Suppressor macrophage treated with lipopolysaccharide for 1 hour (primary cell): ENCODE data around the gene TOM1L1.
"Not testable (repeated sequence)": the region's sequence is repeated elsewhere in the genome, so short reads cannot be mapped to it uniquely, and the experiment has no call there.

ENCODE experiments used
- DNase-seq, 3 donors: peaks; one replicate each; pipeline ENCODE4 v3.0.0-alpha.2; 2020 to 2022

Gene TOM1L1, protein sequence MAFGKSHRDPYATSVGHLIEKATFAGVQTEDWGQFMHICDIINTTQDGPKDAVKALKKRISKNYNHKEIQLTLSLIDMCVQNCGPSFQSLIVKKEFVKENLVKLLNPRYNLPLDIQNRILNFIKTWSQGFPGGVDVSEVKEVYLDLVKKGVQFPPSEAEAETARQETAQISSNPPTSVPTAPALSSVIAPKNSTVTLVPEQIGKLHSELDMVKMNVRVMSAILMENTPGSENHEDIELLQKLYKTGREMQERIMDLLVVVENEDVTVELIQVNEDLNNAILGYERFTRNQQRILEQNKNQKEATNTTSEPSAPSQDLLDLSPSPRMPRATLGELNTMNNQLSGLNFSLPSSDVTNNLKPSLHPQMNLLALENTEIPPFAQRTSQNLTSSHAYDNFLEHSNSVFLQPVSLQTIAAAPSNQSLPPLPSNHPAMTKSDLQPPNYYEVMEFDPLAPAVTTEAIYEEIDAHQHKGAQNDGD

DNA sequence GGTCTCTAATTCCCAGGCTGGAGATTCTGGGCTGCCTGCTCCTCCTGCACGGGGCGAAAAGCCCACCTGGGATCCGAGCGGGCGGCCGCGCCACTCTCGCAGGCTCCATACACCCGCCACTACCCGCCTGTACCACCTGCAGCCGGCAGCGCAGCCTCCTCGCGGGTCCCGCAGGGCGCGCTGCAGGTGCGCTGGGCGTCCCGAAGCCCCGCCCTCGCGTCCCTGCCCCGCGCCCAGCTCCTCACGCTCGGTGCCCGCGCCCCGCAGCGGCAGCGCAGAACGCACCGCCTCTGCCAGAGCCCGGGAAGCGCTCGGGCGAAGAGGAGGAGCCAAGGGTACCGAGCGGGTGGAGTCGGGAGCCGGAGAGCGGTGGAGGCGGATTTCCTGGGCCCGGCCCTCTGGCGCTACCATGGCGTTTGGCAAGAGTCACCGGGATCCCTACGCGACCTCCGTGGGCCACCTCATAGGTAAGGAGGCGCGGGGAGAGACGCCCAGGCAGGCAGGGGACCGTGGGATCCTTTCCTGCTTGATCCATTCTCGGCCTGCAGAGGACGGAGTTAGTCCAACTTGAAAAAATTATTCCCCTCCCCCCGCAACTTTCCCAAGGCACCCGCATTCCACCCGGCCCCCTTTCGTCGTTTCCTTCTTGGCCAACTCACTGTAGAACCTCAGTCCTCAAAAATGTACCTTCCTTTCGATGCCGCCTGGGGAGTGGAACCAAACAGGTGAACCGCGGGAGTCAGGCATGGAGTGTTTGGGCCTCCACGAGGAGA, at the start of gene TOM1L1:
Gene TOM1L1 (plus strand): TSS at position 396 of the 773 bp plus-strand sequence. CDS start 14 bp downstream, at position 410.
- peak; percentile 54 to 70 (median 54) for DNase-seq

DNA sequence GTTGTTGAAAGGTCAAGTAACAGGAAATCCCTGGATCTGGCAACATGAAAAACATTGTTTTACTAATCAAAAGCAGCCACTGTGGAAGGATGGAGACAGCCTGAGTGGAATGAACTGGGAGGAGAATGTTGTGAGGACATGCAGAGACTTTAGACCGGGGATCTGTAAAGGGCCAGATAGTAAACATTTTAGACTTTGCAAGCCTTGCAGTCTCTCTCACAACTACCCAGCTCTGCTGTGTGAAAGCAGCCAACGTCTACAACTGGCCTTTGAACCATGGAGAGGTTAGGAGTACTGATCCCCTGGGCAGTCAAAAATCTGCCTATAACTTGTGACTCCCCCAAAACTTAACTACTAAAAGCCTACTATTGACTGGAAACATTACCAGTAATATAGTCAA, 41.5 kb upstream of the TOM1L1 start:
- DNase-seq: no peak

DNA sequence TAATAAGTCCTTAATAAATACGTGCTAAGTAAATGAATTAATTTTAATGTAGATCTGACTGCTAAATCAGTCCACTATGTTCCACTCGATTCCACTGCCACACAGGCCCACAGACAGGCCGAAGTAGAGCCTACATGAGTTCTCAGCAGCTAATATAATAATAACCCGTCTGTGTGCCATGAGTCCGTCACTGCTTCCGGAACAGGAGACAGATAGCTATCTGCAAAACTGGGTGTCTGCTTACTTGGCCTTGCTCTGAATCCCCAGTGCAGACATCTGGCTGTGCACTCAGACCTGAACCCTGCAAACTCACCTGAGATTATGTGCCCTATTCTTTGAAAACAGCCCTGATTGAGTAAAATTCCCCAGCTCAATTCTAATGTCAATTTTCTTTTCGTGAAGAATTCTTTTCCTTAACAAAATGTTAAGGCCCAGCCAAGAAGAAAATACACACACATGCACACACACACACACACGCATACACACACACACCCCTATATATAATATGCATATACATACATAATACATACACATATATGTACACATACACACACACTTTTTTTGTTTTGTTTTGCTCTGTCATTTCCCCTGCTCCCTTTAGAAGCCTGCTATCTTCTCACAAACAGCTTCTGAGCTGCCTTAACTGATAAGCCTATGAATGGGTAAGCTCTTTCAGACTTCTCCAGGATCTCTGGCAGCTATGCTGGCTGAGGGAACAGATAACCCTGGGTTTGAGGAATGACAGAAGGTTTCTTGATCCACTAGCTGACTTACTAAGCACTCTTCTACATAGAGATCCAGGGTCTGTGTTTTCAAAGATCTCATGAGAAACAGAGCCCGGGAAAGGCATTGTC, 39.8 kb upstream of the TOM1L1 start:
- no peak for DNase-seq

DNA sequence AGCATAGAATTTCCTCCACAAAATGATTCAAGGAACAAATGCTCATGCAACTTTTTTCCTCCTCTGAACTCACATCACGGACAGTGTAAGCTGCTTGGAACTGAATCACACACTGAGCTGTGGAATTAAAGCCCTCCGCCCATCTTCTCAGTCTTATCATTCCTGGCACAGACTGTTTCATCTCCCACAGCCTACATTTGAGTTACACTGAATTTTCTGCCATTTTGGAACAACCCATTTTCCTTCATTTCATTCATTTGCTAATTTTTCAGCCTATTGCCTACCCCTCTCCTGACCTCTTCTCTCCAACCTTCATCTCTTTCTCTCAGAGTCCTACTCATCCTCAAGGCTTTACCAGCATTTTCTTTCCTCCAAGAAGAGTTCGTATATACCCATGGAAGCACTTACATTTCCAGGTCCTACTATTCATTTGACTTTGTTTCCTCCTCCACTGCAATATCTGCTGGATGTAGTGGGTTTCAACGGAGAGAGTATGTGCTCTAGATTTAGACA, 39.1 kb upstream of the TOM1L1 start:
- no peak for DNase-seq

DNA sequence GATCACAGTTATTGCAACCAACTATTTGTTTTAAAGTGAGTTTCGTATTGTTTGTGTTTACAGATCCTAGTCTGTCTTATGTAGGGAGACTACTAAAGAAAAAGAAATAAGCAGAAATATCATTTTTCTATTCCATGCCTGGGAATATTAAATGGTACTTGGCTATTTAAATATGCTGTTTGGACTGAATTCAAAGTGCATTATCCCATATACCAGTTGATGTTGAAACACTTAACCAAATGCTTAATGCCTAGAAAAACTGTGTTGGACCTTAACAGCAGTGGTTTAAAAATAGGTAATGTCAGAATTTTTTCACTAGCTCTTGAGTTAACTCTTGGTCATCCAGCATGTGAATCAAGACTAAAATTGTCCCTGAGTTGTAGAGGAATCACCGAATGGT, 37.5 kb upstream of the TOM1L1 start:
- DNase-seq: no peak

DNA sequence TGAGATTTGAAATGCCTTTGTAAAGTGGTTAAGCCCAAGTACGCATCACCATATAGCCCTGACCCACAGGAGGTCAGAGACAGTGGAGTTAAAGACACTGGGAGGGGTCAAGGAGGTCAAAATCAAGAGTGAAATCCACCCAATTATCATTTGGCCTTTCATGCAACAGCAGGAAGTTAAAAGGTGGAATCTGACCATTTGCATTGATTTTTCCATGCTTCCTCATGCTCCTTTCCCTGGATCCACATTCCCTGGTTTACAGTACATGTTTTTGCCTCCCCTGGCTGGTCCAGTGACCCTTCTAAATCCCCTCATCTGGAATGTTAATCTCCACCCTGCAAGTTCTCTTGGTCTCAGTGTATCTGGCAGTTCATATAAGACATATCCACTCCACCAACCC, 36.6 kb upstream of the TOM1L1 start:
- DNase-seq: no peak

DNA sequence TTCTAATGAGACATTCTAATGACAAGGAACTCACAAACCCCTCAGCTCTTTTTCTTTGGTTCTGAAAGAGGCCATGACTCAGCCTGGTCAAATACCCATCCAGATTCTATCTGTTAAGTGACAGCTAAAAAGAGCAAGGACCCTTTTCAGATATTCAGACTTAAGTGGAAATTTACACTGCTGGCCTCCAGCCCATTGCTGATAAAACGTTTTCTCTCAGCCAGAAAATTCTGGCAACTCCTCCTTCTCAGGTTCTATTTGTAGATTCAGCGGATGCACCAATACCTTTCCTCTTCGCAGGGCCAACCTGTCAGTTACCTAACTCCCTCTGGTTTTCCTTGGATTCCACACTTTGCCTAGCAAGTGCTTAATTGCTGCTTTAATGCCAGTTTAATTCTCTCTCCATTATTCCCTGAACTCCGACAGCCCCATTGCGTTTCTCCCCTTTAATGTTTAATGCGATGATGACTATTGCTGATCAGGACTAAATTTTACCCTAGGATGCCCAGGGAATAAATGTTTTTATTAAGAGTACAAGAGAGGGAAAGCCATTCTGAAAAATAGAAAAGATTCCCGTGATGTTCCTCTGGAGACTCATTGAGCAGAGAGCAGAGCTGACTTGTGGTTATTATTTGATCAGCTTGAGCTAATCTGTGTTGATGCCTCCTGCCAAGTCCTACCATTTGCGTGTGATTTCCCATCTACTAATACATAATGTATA, 35.9 kb upstream of the TOM1L1 start:
- no peak for DNase-seq

DNA sequence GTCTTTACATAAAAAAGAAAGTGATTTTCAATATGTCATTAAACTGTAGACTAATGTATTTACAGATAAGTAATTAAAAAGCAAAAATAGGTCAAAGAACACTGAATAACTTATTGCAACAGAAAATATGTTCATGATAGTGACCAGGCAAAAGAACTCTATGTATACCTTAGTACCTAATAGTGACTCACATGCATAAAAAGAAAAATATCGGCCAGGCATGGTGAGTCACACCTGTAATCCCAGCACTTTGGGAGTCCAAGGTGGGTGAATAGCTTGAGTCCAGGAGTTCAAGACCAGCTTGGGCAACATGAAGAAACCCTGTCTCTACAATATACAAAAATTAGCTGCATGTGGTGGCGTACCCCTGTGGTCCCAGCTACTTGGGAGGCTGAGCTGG, 33.0 kb upstream of the TOM1L1 start:
- no peak for DNase-seq

DNA sequence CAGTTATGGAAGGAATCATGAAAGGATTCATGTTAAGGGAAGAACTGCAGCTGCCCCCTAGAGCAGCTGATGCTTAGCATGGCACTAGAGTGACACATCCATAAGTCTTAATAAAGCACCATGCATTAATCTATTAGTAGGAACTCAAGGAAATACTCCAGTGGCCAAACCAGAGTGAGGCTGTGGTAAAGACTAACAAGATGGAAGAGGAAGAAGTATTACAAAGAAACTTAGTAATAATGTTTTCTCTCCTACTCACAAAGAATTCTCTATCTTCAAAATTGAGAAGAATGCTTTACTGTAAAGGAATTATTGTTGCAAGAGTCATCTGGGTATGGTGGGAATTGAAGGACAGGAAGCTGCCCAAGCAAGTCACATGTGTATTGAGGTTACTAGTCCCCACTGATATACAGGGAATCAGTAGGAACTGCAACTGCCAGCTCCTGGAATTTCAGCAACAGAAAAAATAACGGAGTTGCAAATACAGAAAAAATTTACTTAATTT, 29.9 kb upstream of the TOM1L1 start:
- DNase-seq: no peak

DNA sequence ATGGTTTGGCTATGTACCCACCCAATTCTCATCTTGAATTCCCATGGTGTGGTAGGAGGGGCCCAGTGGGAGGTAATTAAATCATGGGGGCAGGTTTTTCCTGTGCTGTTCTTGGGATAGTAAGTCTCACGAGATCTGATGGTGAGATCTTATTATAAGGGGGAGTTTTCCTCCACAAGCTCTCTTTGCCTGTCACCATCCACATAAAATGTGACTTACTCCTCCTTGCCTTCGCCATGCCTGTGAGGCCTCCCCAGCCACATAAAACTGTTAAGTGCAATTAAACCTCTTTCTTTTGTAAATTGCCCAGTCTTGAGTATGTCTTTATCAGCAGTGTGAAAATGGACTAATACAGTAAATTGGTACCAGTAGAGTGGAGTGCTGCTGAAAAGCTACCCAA, 24.7 kb upstream of the TOM1L1 start:
- DNase-seq: not testable (repeated sequence)

DNA sequence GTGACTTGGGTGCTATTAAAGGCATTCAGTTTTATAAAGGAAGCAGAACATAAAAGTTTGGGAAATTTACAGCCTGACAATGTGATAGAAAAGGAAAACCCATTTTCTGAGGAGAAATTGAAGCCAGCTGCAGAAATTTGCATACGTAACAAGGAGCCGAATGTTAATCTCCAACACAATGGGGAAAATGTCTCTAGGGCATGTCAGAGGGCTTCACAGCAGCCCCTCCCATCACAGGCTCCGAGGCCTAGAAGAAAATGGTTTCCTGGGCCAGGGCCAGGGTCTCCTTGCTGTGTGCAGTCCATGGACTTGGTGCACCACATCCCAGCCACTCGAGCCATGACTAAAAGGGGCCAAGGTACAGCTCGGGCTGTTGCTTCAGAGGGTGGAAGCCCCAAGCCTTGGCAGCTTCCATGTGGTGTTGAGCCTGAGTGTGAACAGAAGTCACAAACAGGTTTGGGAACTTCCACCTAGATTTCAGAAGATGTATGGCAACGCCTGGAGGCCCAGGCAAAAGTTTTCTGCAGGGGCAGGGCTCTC, 23.9 kb upstream of the TOM1L1 start:
- DNase-seq: no peak

DNA sequence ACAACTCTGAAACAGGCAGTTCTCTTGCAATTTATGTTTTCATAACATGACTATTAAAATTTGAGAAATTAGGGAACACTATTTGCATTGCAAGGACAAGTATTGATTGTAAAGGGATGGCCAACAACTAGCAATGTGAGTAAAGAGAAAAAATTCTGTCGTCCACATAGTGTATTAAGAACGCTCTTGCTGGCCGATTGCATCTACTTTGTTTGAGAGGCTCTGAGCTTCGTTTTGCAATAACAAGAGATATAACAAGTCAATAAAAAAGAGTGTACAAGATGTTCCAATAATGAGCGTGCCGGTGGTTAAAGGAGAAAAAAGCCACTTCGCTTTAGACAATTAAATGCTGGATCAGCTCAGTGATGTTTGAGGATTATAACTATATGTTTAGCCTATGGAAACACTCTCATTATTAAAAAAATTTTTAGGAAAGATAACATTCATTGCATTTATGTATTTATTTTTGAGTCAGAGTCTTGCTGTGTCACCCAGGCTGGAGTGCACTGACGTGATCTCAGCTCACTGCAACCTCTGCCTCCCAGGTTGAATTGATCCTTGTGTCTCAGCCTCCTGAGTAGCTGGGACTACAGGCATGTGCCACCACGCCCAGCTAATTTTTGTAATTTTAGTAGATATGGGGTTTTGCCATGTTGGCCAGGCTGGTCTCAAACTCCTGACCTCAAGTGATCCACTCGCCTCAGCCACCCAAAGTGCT, 19.2 kb upstream of the TOM1L1 start:
- no peak for DNase-seq

DNA sequence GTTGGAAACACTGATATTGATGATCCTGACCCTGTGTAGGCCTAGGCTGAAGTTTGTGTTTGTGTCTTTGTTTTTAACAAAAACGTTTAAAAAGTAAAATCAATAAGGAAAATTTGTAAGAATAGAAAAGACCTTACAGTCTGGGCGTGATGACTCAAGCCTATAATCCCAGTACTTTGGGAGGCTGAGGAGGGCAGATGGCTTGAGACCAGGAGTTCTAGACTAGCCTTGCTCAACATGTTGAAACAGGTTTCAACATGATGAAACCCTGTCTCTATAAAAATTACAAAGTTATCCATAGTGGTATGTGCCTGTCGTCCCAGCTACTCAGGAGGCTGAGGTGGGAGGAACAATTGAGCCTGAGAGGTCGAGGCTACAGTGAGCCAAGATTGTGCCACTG, 18.3 kb upstream of the TOM1L1 start:
- no peak for DNase-seq

DNA sequence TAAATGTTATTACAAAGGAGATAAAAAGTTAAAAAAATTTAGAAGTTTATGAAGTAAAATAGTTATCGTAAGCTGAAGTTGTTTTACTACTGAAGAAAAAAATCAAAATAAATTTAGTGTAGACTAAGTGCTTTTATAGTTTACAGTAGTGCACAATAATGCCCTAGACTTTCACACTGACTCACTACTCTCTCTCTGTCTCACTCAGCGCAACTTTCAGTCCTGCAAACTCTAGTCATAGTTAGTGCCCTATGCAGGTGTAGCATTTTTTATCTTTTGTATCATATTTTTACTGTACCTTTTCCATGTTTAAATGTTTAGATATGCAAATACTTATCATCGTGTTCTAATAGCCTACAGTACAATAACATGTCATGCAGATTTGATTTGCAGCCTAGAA, 17.7 kb upstream of the TOM1L1 start:
- no peak for DNase-seq

DNA sequence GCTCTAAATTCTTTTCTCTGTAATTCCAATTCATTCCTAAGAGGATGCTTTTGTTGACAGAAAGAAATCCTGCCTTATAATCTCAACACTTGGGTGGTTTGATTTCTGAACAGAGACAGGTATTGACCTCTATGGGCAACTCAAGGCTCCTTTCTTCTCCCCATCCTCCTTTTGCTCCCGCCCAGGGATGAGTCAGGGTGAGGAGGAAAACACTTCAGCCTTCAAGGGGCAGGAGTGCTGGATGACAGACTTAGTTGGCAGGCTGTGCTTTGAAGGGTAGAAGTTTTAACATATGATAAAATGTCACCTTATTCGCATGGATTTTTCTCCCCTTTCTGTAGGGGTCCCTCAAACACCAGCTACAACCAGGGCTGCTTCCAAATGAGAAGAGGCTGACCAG, 16.7 kb upstream of the TOM1L1 start:
- DNase-seq: no peak

DNA sequence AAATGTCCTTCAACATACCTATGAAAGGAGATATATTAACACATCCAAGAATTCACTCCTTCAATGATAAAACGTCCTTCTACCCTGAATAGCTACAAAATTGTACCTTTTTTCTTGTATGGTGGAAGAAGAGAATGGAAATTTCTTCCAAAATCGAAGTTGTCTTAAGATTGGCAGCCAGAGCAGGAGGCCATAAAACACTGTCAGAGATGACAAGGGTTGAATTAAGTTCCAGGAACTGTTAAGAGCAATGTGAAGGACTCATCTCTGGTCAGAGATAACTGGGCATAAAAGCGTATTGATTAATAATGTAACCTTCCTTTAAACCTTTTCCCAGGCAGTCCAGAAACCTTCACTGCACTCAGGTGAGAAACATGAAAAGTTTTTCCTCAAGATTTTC, 12.9 kb upstream of the TOM1L1 start:
- DNase-seq: no peak

DNA sequence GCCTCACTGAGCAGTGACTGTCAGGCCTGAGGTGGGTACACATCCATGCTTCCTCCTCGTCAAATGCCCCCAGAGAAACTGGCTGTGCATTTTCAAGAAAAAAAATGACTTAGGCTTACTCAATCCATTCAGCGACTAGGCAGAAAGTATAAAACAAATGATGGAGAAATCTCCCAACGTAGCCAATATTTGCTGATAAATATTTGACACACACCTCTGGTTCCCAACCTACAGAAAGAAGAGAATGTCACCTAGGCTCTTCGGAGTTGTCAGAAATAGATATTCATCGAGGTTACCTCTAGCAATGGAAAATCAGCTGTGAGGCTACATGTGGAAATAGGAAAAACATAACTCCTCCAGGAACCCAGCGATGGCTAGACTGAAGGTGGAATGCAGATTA, 12.4 kb upstream of the TOM1L1 start:
- DNase-seq: no peak

DNA sequence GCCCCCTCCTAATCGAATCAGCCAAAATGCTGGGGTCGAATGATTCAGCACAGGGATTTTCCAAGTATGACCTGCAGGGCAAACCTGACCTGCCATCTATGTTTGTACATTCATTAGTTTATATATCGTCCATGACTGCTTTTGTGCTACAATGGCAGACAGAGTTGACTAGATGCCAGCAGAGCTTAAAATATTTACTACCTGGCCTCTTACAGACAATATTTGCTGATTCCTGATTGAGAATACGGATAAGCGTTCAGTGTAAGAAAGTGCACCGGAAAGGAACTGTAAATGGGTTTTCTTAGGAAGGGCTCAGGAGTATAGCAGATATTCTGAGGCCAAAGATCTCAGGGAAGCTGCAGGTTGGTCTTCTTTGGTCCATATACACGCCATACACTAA, 11.7 kb upstream of the TOM1L1 start:
- DNase-seq: no peak

DNA sequence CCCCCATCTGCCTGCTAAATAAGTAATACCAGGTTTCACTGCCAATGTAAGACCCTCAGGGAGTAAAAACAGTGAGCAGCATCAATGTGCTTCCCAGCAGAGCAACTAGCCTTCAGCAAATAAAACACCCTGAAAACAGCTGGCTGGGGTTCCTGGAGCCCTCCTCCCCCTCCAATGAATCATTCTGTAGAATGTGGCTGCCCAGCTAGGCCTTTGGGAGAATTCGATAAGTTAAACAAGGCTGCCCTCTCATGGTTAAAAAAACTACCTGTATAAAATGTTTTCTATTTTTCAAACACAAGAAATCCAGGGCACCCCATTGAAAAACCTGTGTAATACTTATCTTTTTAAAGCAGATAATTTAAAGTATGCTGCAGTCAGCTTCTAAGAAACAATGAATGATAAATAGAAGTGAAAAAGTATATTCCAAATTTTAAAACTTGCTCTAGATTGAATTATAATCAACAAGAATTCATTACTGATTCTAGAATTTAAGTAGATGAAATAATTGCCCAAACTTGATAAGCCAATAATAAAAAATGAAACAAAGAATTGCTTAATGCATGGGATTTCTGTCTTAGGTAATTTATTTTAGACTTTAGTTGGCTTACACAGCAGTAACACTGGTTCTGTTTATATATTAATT, 9.4 kb upstream of the TOM1L1 start:
- DNase-seq: peak; percentile 35 to 59 (median 37)

DNA sequence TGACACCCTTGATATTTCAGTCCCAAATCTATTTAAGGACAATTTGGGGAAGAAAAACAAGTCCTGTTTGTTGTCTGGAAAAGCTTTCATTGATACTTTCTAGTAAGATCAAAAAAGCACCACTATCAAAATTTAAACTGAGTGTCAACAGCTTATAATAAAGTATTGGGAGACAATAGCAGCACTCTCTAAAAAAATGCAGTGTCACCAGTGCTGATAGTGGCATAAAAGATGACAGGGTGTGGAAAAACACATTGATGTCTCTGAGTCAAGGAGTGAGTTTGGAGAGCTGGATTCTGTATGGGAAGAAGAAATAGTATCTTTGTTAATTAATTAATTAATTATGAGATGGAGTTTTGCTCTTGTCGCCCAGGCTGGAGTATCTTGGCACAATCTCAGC, 8.3 kb upstream of the TOM1L1 start:
- DNase-seq: no peak

DNA sequence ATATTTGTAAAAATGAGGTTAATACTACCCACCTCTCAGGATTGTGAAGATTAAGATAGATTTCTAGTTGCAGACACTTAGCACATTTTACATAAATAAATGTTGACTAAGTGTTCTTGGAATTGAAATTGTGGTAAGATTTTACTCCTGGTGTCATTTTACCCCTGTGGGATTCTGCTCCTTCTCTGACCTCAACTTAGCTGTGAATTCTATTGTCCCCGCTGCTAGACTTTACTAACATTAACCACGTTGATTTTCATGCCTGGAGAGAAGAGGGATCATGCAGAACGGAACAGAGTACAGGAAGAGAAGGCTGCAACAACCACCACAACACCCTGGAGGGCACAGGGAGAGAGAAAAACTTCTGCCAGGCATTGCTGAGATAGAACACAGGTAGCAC, 2.1 kb upstream of the TOM1L1 start:
- no peak for DNase-seq
